NCI-H128 (cell line): ENCODE measurements around the gene FAM234B.
"Not testable (repeated sequence)": the region's sequence is repeated elsewhere in the genome, so short reads cannot be mapped to it uniquely, and the experiment has no call there.

Source experiments
- DNase-seq: peaks from one replicate; lab custom pipeline; 2025; ENCODE audit not compliant: unreplicated experiment; lab: John Stamatoyannopoulos, UW

FAM234B gene

GRCh38 chr12:13052421-13052820 is 8.2 kb downstream of the FAM234B start:
- DNase-seq = no peak

- not testable (repeated sequence) for DNase-seq
These were observed 9.4 kb downstream of the FAM234B start for GRCh38 chr12:13053617-13054016.

- DNase-seq = no peak
These were observed 16.4 kb downstream of the FAM234B start for GRCh38 chr12:13060581-13060980.

GRCh38 chr12:13061377-13061776 is 17.2 kb downstream of the FAM234B start:
- DNase-seq = no peak

- no peak for DNase-seq
These were observed 18.5 kb downstream of the FAM234B start for GRCh38 chr12:13062669-13063068.

GRCh38 chr12:13066014-13066413 is 21.8 kb downstream of the FAM234B start:
- no peak for DNase-seq

GRCh38 chr12:13066459-13066858 is 22.3 kb downstream of the FAM234B start:
- DNase-seq = no peak

GRCh38 chr12:13067322-13067721 is 23.1 kb downstream of the FAM234B start:
- DNase-seq = no peak

- DNase-seq = no peak
These were observed 25.2 kb downstream of the FAM234B start for GRCh38 chr12:13069380-13069779.

- DNase-seq = no peak
These were observed 27.4 kb downstream of the FAM234B start for GRCh38 chr12:13071305-13072280.

- DNase-seq = no peak
These were observed 29.0 kb downstream of the FAM234B start for GRCh38 chr12:13073173-13073572.

GRCh38 chr12:13074396-13075117 is 30.4 kb downstream of the FAM234B start:
- no peak for DNase-seq

GRCh38 chr12:13075118-13075480 is 30.9 kb downstream of the FAM234B start:
- DNase-seq = no peak

- no peak for DNase-seq
These were observed 31.8 kb downstream of the FAM234B start for GRCh38 chr12:13075786-13076570.

GRCh38 chr12:13079440-13079906 is 35.3 kb downstream of the FAM234B start:
- no peak for DNase-seq

- no peak for DNase-seq
These were observed 36.1 kb downstream of the FAM234B start for GRCh38 chr12:13080266-13080665.

- no peak for DNase-seq
These were observed 38.7 kb downstream of the FAM234B start for GRCh38 chr12:13082861-13083260.

GRCh38 chr12:13083638-13084037 is 39.5 kb downstream of the FAM234B start:
- not testable (repeated sequence) for DNase-seq

GRCh38 chr12:13084898-13085640 is 40.9 kb downstream of the FAM234B start:
- DNase-seq = no peak

GRCh38 chr12:13085968-13086686 is 41.9 kb downstream of the FAM234B start:
- no peak for DNase-seq
